Gastrocnemius medialis (tissue), 4 donors: ENCODE data around the gene PEAK3. TPM values are rescaled to one million over a fixed set of nuclear protein-coding genes. Genes with fewer than 3 reads are reported as not detected.

Source experiments
- ATAC-seq, 2 donors: fragments of 150-250 bp; one replicate each; pipeline ENCODE4 v1.9.1; 2016
- DNase-seq, 2 donors: peaks; one replicate each; pipeline ENCODE4 v3.0.0-alpha.2; 2019
- H3K27ac ChIP-seq, 4 donors: fragments of 200-600 bp; sonication (generic); 1 replicate in 1 of 4; 2 replicates in 3 of 4; pipeline ENCODE4 v1.5.1; 2016 to 2018; ENCODE audit warnings: mild to moderate bottlenecking in 2 of 4, moderate library complexity in 1 of 4
- H3K27me3 ChIP-seq, 3 donors: fragments of 200-600 bp; sonication (generic) in 2 of 3; 1 replicate in 1 of 3; 2 replicates in 2 of 3; pipeline versions ENCODE4 v1.5.1 to v1.6.0; 2016 to 2019; ENCODE audit warnings: mild to moderate bottlenecking in 1 of 3, moderate library complexity in 1 of 3
- H3K36me3 ChIP-seq, 2 donors: fragments of 200-600 bp; sonication (generic) in 1 of 2; one replicate each; pipeline ENCODE4 v1.5.1; 2017 to 2018
- H3K4me1 ChIP-seq, 2 donors: fragments of 200-600 bp; sonication (generic) in 1 of 2; one replicate each; pipeline ENCODE4 v1.5.1; 2016 to 2017; ENCODE audit warnings: mild to moderate bottlenecking in 2 of 2
- H3K4me3 ChIP-seq, 4 donors: fragments of 200-600 bp; sonication (generic) in 3 of 4; 1 replicate in 1 of 4; 2 replicates in 3 of 4; pipeline ENCODE4 v1.5.1; 2016 to 2019; ENCODE audit warnings: mild to moderate bottlenecking in 2 of 4
- H3K9me3 ChIP-seq, 3 donors: fragments of 200-600 bp; sonication (generic) in 2 of 3; 1 replicate in 1 of 3; 2 replicates in 2 of 3; pipeline ENCODE4 v1.5.1; 2016 to 2019
- POLR2A ChIP-seq, 2 donors: fragments of 450-650 bp; IDR thresholded peaks; one replicate each; pipeline ENCODE4 v1.6.1; 2017; ENCODE audit warnings: antibody characterized with exemption in 2 of 2, mild to moderate bottlenecking in 2 of 2, moderate library complexity in 2 of 2
- in situ Hi-C, 4 donors: fragments of 200-750 bp; cut with MboI; loops; one replicate each; pipeline versions ENCODE4 v1.15.0 to v1.8.0; 2017; ENCODE audit warnings: low sequenced_read_pairs in 4 of 4
- intact Hi-C: fragments of 100-400 bp; cut with DNase I; formaldehyde crosslinking; loops from one replicate; pipeline ENCODE4 v1.15.1; 2023; ENCODE audit warnings: low total_unique reads
- total RNA-seq, 4 donors: library from RNA; depleted of rRNA; stranded (reverse); fragments of >200 nt; gene quantifications; one replicate each; pipeline versions ENCODE4 v1.1.0 to v1.2.3, GENCODE V29; 2016
- TF ChIP-seq, protein P1 (sequence below), 5 experiments: fragments of 450-650 bp in 3 of 5; fragments of 200-600 bp in 2 of 5; sonication (generic) in 2 of 5; IDR thresholded peaks in 4 of 5; conservative IDR thresholded peaks in 1 of 5; 1 replicate in 4 of 5; 2 replicates in 1 of 5; pipeline ENCODE4 v1.5.1; 2016 to 2019; ENCODE audit warnings: antibody characterized with exemption in 5 of 5, mild to moderate bottlenecking in 3 of 5, moderate library complexity in 3 of 5

PEAK3 gene
- total RNA-seq, 4 donors from 2014 or later, result 0.11 TPM; not detected in 3

DNA sequence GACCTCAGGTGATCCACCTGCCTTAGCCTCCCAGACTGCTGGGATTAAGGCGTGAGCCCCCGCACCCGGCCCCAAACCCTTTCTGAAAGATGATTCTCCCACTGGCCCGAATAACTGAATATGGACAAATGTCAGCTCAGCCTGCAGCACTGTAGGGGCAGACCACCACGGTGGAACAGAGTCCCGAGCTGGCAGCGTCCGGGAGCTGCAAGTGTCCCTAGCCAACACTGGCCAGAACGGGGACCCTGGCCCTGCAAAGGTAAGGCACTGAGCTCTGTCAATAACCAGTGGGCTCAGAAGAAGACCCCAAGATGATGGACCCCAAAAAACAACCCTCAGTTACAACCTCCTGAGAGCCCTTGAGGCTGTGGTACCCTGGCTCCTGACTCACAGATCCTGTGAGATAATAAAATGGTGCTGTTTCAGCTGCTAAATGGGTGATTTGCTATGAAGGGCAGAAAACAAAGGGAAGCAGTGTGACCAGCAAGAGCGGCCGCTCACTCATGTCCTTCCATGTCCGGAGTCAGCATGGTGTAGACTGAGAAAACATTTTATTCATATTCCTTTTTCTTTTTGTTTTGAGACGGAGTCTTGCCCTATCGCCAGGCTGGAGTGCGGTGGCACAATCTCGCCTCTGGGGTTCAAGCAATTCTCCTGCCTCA lies 44.9 kb upstream of the PEAK3 start:
- no peak for TF ChIP-seq POLR2A (IDR thresholded peaks at IDR 0.05)
- TF ChIP-seq, protein P1, sequence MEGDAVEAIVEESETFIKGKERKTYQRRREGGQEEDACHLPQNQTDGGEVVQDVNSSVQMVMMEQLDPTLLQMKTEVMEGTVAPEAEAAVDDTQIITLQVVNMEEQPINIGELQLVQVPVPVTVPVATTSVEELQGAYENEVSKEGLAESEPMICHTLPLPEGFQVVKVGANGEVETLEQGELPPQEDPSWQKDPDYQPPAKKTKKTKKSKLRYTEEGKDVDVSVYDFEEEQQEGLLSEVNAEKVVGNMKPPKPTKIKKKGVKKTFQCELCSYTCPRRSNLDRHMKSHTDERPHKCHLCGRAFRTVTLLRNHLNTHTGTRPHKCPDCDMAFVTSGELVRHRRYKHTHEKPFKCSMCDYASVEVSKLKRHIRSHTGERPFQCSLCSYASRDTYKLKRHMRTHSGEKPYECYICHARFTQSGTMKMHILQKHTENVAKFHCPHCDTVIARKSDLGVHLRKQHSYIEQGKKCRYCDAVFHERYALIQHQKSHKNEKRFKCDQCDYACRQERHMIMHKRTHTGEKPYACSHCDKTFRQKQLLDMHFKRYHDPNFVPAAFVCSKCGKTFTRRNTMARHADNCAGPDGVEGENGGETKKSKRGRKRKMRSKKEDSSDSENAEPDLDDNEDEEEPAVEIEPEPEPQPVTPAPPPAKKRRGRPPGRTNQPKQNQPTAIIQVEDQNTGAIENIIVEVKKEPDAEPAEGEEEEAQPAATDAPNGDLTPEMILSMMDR (IDR thresholded peaks at IDR 0.05 in 4 of 5, conservative IDR thresholded peaks at IDR 0.05 in 1 of 5), result no peak
- H3K36me3 ChIP-seq, result peaks cover 0 to 27% of the 10 kb centered on the region in 2 donors
- intact Hi-C loops, result loop anchor here (5.0 kb wide), 1 partner anchor 55 kb away; no protein-coding TSS in a partner anchor
- DNase-seq (no peak), ATAC-seq (no peak)
- H3K27ac ChIP-seq, result no peak overlapping the region
- in situ Hi-C loops, result loop anchor here in 1 of 4 donors (10.0 kb wide), 1 partner anchor 172 kb away; the partner anchor contains the start of gene AP3D1
- H3K9me3 ChIP-seq, result no peaks in the 10 kb centered on the region
- H3K27me3 ChIP-seq, result no peaks in the 10 kb centered on the region
- H3K4me1 ChIP-seq, result peaks cover 39 to 40% of the 10 kb centered on the region in 2 donors
- peak overlapping the region in 1 of 4 donors; percentile 75 for H3K4me3 ChIP-seq

DNA sequence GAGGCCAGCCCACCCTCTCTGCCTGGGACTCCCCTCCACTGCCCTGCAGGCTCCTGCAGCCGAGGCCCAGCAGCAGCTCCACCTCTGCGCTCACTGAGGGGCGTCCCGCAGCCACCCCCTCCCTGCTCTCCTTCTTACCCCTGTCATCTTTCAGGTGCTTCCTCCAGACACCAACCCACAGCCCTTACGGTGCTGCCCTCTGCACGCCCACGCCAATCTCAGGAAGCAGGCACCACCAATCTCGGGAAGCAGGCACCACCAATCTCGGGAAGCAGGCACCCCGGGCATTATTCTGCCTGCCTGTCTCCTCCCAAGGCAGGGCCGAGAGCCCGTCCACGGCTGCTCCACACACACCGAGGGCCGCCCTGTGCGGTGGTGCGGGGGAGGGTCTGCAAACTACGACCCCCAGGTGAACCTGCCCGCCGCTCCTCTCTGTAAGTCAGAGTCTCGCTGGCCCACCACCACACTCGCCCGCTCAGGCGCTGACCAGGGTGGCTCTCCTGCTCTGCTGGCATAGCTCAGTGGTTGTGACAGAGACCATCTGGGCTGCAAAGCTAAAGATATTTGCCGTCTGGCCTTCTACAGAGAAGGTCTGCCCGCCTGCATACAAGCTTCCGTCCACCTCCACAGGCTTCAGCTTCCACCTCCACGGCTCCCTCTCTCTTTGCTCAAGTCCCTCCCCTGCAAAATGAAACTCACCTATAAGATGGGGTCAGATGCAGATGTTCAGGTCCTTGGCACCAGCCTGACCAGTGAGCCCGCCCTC lies 43.5 kb upstream of the PEAK3 start:
- in situ Hi-C loops (loop anchor here in 1 of 4 donors (10.0 kb wide), 1 partner anchor 171 kb away; the partner anchor contains the start of gene AP3D1), intact Hi-C loops (loop anchor here (5.0 kb wide), 1 partner anchor 53 kb away; no protein-coding TSS in a partner anchor)
- ATAC-seq (no peak), DNase-seq (no peak)
- Histone ChIP-seq H3K4me1 (peaks cover 27 to 28% of the 10 kb centered on the region in 2 donors), H3K27ac (no peak overlapping the region), H3K27me3 (no peaks in the 10 kb centered on the region), H3K36me3 (peaks cover 0 to 27% of the 10 kb centered on the region in 2 donors), H3K9me3 (no peaks in the 10 kb centered on the region), H3K4me3 (no peak overlapping the region)
- no peak for TF ChIP-seq POLR2A (IDR thresholded peaks at IDR 0.05)
- TF ChIP-seq, protein P1 (IDR thresholded peaks at IDR 0.05 in 4 of 5, conservative IDR thresholded peaks at IDR 0.05 in 1 of 5), result no peak

DNA sequence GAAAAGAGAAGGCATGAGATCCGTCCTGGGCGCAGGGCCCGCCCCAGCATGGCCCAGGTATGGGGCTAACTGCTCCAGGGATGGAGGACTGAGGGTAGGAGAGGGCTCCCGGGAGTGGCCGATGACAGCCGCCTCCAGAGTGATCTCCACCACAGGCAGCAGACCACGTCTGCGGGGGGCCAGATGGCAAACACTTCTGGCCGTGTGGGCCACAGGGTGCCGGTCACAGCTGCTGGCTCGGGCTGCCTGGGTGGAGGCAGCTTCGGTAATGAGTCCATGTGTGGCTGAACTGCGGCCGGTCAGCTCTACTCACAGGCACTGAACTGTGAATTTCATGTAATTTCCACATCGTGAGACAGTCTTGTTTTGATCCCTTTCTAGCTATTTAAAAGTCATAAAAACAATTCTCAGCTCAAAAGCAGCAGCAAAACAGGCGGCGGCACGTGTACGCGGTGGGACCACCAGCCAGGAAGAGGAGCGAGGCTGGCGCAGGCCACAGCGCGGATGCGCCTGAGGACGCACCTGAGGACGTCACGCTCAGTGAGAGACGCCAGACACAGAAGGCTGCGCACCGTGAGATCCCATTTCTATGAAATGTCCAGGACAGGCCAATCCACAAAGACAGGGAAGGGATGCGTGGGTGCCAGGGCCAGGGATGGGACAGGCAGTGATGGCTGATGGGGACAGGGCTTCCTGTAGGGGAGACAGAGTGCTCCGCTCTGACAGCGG lies 42.4 kb upstream of the PEAK3 start:
- no peak for TF ChIP-seq POLR2A (IDR thresholded peaks at IDR 0.05)
- TF ChIP-seq, protein P1 (IDR thresholded peaks at IDR 0.05 in 4 of 5, conservative IDR thresholded peaks at IDR 0.05 in 1 of 5), result no peak
- Histone ChIP-seq H3K36me3 (peaks cover 0 to 27% of the 10 kb centered on the region in 2 donors), H3K9me3 (no peaks in the 10 kb centered on the region), H3K4me3 (no peak overlapping the region), H3K27me3 (no peaks in the 10 kb centered on the region), H3K27ac (no peak overlapping the region), H3K4me1 (peaks cover 16 to 17% of the 10 kb centered on the region in 2 donors)
- in situ Hi-C loops (loop anchor here in 1 of 4 donors (10.0 kb wide), 1 partner anchor 170 kb away; the partner anchor contains the start of gene AP3D1), intact Hi-C loops (no loop called here)
- no peak for DNase-seq
- ATAC-seq, result no peak

DNA sequence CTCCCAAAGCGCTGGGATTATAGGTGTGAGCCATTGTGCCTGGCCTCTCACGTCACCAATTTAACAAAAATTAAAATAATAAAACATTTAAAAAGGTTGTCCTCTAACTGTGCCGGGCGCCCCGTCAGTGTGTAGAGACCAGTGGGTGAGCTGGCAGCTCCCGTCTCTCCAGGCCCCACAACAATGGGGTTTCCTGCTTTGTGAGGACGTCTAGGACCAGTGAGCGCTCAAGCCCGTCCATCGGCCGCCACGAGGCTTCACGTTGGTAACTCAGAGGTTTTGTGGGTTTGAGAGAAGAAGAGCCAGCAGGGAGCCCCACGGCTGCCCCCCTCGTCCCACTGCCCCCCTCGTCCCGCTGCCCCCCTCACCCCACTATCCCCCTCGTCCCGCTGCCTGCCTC lies 41.7 kb upstream of the PEAK3 start:
- DNase-seq (no peak), ATAC-seq (no peak)
- Histone ChIP-seq H3K4me3 (no peak overlapping the region), H3K27me3 (no peaks in the 10 kb centered on the region), H3K9me3 (no peaks in the 10 kb centered on the region), H3K27ac (no peak overlapping the region), H3K4me1 (peaks cover 12 to 13% of the 10 kb centered on the region in 2 donors), H3K36me3 (peaks cover 0 to 27% of the 10 kb centered on the region in 2 donors)
- intact Hi-C loops (no loop called here), in situ Hi-C loops (loop anchor here in 1 of 4 donors (10.0 kb wide), 1 partner anchor 169 kb away; the partner anchor contains the start of gene AP3D1)
- TF ChIP-seq POLR2A (IDR thresholded peaks at IDR 0.05), result no peak
- TF ChIP-seq, protein P1 (IDR thresholded peaks at IDR 0.05 in 4 of 5, conservative IDR thresholded peaks at IDR 0.05 in 1 of 5), result no peak
